HG03039 (cell line): ENCODE measurements around the gene PIH1D1.
A peak's percentile ranks its signal among the peaks of the same experiment; 100 is the strongest.

Experiments
- ATAC-seq: cut with Tn5 transposase; IDR thresholded peaks from one replicate; pipeline ENCODE4 v1.9.1; 2021; ENCODE audit warnings: mild to moderate bottlenecking, moderate library complexity; ENCODE audit not compliant: unreplicated experiment

Gene PIH1D1

DNA sequence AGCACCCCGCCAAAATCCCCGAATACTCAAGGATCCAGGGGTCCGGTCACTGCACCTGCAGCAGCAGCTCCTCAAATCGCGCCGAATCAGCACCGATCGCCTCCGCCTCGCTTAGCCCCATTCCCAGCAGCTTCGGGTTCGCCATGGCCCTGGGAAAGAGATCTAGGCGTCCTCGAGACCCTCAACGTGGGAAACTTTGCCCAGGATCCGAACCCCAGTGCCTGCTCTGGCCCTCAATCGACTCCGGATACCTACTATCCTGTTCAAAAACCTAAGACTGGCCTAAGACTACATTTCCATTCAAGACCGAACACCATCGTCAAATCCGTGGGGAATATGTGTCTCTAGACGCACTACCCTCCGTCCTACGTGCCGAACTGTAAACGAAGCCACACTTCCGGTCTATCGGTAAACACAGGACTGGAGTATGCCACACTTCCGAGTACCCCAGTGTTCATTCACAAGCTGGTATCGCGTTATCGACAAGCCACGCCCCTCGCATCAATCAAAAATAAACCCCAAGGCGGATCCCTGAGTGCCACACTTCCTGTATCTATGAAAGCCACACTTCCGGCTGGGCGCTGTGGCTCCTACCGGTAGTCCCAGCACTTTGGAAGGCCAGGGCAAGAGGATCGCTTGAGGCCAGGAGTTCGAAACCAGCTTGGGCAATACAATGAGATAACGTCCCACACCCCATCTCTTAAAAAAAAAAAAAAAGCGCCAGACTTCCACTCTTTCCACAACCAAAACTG is at the start of gene PIH1D1:
PIH1D1 (minus strand) TSS at position 385 of the 752 bp plus-strand sequence; CDS start at position 145, 240 bp downstream.
- ATAC-seq = peak; percentile 54

GRCh38 chr19:49499030-49499670 is 47.5 kb upstream of the PIH1D1 start:
- no peak for ATAC-seq

DNA sequence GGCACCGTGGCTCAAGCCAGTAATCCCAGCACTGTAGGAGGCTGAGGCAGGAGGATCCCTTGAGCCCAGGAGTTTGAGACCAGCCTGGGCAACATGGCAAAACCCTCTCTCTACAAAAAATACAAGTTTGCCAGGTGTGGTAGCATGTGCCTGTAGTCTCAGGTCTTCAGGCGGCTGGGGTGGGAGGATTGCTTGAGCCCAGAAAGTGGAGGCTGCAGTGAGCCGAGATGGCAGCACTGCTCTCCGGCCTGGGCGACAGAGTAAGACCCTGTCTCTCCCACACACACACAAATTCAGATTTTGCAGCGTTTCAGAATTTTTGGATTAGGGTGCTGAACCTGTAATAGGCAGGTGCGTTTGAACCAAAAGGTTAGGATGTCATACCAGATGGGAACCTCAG is 46.9 kb upstream of the PIH1D1 start:
- no peak for ATAC-seq

GRCh38 chr19:49497789-49498103 is 46.1 kb upstream of the PIH1D1 start:
- ATAC-seq = no peak

- ATAC-seq = no peak
Observed at GRCh38 chr19:49497047-49497788, 45.6 kb upstream of the PIH1D1 start.

DNA sequence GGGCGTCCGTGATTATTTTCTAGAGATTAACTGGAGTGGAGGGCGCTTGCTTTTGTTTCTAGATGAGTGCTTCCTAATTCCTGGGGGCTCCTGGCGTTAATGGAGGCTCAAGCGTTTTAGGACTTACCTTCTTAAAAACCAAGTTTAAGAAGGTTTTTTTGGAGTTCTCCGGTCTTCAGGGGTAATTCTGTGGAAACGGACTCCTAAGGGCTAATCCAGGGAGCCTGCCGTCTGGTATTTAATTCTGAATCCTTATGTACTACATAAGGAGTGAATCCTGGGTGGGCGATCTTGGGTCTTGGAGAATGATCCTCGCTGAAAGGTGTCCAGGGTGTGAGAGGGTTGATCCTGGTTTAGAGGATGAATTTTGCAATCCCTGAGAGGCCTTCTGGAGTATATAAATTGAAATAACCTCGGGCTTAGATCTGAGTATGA is 45.0 kb upstream of the PIH1D1 start:
- ATAC-seq = no peak

DNA sequence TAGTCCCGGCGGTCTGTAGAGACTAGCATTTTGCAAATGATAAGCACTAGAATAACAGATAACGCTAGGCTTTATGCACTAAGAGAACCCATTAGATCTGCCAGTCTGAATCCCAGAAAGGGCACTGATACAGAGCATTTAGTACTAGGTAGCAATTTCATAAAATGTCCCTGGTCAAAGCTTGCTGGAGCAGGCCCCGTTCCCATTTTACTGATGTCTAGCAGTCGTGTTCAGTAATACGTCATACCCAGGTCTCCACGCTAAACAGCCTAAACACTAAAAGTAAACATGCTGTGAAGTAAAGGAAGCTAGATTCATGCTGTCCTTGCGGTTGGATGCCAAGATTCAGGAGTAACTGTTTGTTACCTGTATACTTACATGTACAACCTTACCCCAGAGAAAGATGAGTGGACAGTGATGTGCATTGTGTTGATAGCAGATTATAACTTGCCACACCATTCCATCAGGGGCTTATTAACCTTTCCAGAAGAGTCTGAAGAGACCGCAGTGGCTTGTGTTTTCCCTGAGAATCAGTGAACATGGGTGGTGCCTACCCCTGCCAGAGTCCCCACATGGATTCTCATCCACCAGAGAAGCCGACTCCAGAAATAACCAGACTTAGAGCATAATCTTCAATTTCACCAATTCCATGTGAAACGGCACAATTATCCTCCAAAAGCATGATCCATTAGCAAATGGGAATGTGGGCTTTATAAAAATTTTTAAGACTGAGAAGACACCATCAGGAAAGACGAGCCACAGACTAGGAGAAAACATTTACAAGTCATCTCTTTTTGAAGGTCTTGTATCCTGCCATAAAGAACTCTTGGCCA is 41.2 kb upstream of the PIH1D1 start:
- ATAC-seq = no peak

DNA sequence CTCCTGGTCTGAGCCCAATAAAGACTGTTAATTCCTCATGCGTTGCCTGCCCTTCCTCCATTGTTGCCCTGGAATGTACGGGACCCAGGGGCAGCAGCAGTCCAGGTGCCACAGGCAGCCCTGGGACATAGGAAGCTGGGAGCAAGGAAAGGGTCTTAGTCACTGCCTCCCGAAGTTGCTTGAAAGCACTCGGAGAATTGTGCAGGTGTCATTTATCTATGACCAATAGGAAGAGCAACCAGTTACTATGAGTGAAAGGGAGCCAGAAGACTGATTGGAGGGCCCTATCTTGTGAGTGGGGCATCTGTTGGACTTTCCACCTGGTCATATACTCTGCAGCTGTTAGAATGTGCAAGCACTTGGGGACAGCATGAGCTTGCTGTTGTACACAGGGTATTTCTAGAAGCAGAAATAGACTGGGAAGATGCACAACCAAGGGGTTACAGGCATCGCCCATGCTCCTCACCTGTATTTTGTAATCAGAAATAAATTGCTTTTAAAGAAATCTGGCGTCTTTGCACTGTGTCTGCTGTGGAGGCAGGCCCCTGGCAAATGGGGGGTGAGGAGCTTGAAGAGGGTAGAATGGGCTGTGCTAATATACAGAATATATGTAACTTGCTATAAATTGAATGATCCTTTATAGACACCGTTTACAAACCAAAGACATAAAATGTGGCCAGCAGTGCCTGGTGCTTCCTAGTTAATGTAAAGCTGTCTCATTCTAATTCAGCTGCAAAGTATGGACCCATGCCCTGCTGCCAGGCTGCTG is 40.4 kb upstream of the PIH1D1 start:
- no peak for ATAC-seq

DNA sequence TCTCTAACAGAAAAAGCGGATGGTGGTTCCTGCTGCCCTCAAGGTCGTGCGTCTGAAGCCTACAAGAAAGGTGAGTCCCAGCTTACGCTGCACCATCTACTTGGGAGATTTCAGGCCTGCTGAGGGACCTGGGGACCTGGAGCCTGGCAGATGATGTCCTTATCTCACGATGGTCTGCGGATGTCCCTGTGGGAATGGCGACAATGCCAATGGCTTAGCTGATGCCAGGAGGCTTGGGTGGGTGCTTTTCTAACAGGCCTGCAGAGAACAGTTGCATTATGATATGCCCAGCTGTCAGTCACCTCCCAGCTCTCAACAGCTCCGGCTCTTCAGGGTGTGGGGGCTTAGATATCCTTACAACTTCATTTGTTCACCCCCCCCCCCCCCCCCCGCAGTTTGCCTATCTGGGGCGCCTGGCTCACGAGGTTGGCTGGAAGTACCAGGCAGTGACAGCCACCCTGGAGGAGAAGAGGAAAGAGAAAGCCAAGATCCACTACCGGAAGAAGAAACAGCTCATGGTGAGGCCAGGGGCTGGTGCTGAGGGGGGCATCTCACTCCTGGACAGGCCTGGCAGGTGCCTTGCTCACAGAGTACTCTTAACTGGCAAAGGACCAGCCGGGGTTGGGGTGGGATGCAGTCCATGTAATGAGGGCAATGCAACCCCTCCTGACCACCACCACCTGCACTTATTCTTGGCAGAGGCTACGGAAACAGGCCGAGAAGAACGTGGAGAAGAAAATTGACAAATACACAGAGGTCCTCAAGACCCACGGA is 39.6 kb upstream of the PIH1D1 start:
- ATAC-seq = no peak

DNA sequence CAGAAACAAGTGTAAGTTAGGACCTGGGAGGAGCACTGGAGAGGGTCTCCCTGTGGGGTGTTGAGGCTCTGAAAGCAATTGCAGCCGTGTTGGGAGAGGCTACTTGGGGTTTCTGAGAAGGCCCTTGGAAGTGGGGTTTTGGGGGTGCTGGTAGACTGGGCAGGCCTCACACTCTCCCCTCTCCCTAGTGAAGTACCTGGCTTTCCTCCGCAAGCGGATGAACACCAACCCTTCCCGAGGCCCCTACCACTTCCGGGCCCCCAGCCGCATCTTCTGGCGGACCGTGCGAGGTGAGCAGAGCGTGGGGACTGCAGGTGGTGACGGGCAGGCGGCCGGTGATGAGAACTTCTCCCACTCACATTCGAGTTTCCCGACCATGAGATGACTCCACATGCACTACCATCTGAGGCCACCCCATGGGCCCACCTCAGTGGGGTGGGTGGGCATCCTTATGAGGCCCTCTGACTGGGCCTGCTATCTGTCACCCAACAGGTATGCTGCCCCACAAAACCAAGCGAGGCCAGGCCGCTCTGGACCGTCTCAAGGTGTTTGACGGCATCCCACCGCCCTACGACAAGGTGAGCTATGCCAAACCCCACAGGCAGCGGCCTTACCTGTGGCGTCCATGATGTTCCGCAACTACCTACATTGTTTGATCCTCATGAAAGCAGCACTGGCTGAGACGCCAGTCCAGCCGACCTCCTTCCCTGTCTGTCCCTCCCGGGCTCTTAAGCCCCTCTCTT is 38.8 kb upstream of the PIH1D1 start:
- ATAC-seq = no peak

- no peak for ATAC-seq
Observed at GRCh38 chr19:49489601-49490167, 38.1 kb upstream of the PIH1D1 start.

GRCh38 chr19:49488863-49489537 is 37.4 kb upstream of the PIH1D1 start:
- ATAC-seq = no peak

- ATAC-seq = no peak
Observed at GRCh38 chr19:49488046-49488862, 36.6 kb upstream of the PIH1D1 start.

GRCh38 chr19:49487277-49488045 is 35.8 kb upstream of the PIH1D1 start, which contains the start of gene RPL13A:
Gene RPL13A, plus strand, starts transcription at chr19:49487608. Its CDS starts 22 bp downstream, at chr19:49487630.
- peak; percentile 87 for ATAC-seq

- no peak for ATAC-seq
Observed at GRCh38 chr19:49486710-49487276, 35.2 kb upstream of the PIH1D1 start.

GRCh38 chr19:49486232-49486631 is 34.6 kb upstream of the PIH1D1 start:
- no peak for ATAC-seq
